Measurements from ENCODE around the gene CIDEB. TPM values are rescaled to one million over a fixed set of nuclear protein-coding genes. Genes with fewer than 3 reads are reported as not detected.

Gene CIDEB
- total and polyA plus RNA-seq, 2 of the 13 experiments (the other 11 are each of a cell fraction or from before 2014, with no cell fraction given): 35.8 to 110 TPM

GRCh38 chr14:24332268-24332993 lies 24.7 kb upstream of the CIDEB start (continued):
- TF ChIP-seq MLXIP (CRISPR knock-in tag; IDR thresholded peaks at IDR 0.05; ENCODE audit: borderline replicate concordance) (no peak), SMARCC2 (IDR thresholded peaks at IDR 0.05) (no peak), ZNF549 (CRISPR knock-in tag; IDR thresholded peaks at IDR 0.05) (no peak), PHF21A (CRISPR knock-in tag; IDR thresholded peaks at IDR 0.05) (peak; percentile 67; the same call in 1 of the 2 replicates), ZBTB8A (CRISPR knock-in tag; IDR thresholded peaks at IDR 0.05; ENCODE audit: borderline replicate concordance, low read depth) (peak; percentile 98), POGZ (CRISPR knock-in tag; IDR thresholded peaks at IDR 0.05) (no peak; the same call in 1 of the 2 replicates), GZF1 (CRISPR knock-in tag; IDR thresholded peaks at IDR 0.05) (peak; percentile 71; the same call in 1 of the 2 replicates), ARNT (IDR thresholded peaks at IDR 0.05) (no peak), ZNF703 (CRISPR knock-in tag; IDR thresholded peaks at IDR 0.05; ENCODE audit: borderline replicate concordance) (no peak), ZNF550 (CRISPR knock-in tag; IDR thresholded peaks at IDR 0.05; ENCODE audit: borderline replicate concordance) (peak; percentile 66; the same call in 1 of the 2 replicates), ZSCAN9 (CRISPR knock-in tag; IDR thresholded peaks at IDR 0.05; ENCODE audit: borderline replicate concordance) (peak; percentile 77), ZNF790 (CRISPR knock-in tag; IDR thresholded peaks at IDR 0.05; ENCODE audit: borderline replicate concordance) (peak; percentile 17; the same call in 1 of the 2 replicates), ZNF274 (CRISPR knock-in tag; IDR thresholded peaks at IDR 0.05) (peak; percentile 99), MXD1 (CRISPR knock-in tag; IDR thresholded peaks at IDR 0.05) (peak; percentile 99), ZNF441 (CRISPR knock-in tag; IDR thresholded peaks at IDR 0.05; ENCODE audit: borderline replicate concordance) (peak; percentile 61; the same call in 1 of the 2 replicates), SNAPC4 (CRISPR knock-in tag; IDR thresholded peaks at IDR 0.05) (peak; percentile 93), IKZF5 (CRISPR knock-in tag; IDR thresholded peaks at IDR 0.05) (peak; percentile 88; the same call in 1 of the 2 replicates), SNAPC2 (CRISPR knock-in tag; IDR thresholded peaks at IDR 0.05) (peak; percentile 55; the same call in 1 of the 2 replicates), ZNF337 (CRISPR knock-in tag; IDR thresholded peaks at IDR 0.05; ENCODE audit: borderline replicate concordance, low read depth) (no peak), ZFP37 (CRISPR knock-in tag; IDR thresholded peaks at IDR 0.05; ENCODE audit: borderline replicate concordance) (no peak), BHLHE40 (IDR thresholded peaks at IDR 0.05; ENCODE audit: low read length) (no peak)

Data from HepG2 (cell line).